Transverse colon (tissue), 4 donors: ENCODE data around the gene NSD1. TPM values are rescaled to one million over a fixed set of nuclear protein-coding genes. Genes with fewer than 3 reads are reported as not detected.

ENCODE experiments used
- DNase-seq: peaks from one replicate; pipeline ENCODE4 v3.0.0-alpha.2; 2019
- H3K27ac ChIP-seq, 4 donors: fragments of 200-600 bp; sonication (generic); 2 replicates each; pipeline ENCODE4 v1.5.1; 2016 to 2018; ENCODE audit warnings: inconsistent platforms in 4 of 4
- H3K27me3 ChIP-seq: fragments of 200-600 bp; sonication (generic); 2 replicates; pipeline ENCODE4 v1.5.1; 2017; ENCODE audit warnings: inconsistent platforms
- H3K36me3 ChIP-seq, 4 donors: fragments of 200-600 bp; sonication (generic); 2 replicates each; pipeline ENCODE4 v1.5.1; 2017 to 2019; ENCODE audit warnings: inconsistent platforms in 4 of 4
- H3K4me1 ChIP-seq, 4 donors: fragments of 200-600 bp; sonication (generic); 2 replicates each; pipeline ENCODE4 v1.5.1; 2017 to 2020; ENCODE audit warnings: inconsistent platforms in 4 of 4
- H3K4me3 ChIP-seq, 4 donors: fragments of 200-600 bp; sonication (generic); 1 replicate in 1 of 4; 2 replicates in 3 of 4; pipeline versions ENCODE4 v1.5.1 to v1.6.1; 2017 to 2019; ENCODE audit warnings: inconsistent platforms in 4 of 4
- H3K9me3 ChIP-seq, 2 donors: fragments of 200-600 bp; sonication (generic); 2 replicates each; pipeline ENCODE4 v1.5.1; 2017 to 2019; ENCODE audit warnings: inconsistent platforms in 2 of 2
- CTCF ChIP-seq, 5 experiments: fragments of 200-600 bp in 3 of 5; fragments of 450-650 bp in 2 of 5; sonication (generic) in 3 of 5; IDR thresholded peaks; 1 replicate in 2 of 5; 2 replicates in 3 of 5; pipeline ENCODE4 v1.5.1; 2016 to 2017; ENCODE audit warnings: antibody characterized with exemption in 5 of 5, inconsistent platforms in 3 of 5, mild to moderate bottlenecking in 2 of 5, moderate library complexity in 1 of 5
- EP300 ChIP-seq: sonication (generic); formaldehyde crosslinking; IDR thresholded peaks from one replicate; pipeline ENCODE4 v1.6.1; 2017; ENCODE audit warnings: antibody characterized with exemption, low read depth
- POLR2A ChIP-seq: fragments of 450-650 bp; IDR thresholded peaks from one replicate; pipeline ENCODE4 v1.6.1; 2016; ENCODE audit warnings: antibody characterized with exemption, mild to moderate bottlenecking, moderate library complexity
- POLR2AphosphoS5 ChIP-seq, 3 donors: sonication (generic); formaldehyde crosslinking; IDR thresholded peaks; one replicate each; pipeline ENCODE4 v1.6.1; 2016; ENCODE audit warnings: antibody characterized with exemption in 3 of 3
- WGBS, 2 donors: methylation state at CpG; one replicate each; pipeline ENCODE4 v1.1.5; 2018; ENCODE audit warnings: low coverage in 1 of 2; 5-methylcytosine and 5-hydroxymethylcytosine counted together
- in situ Hi-C, 4 donors: fragments of 200-750 bp; cut with MboI; loops; one replicate each; pipeline versions ENCODE4 v1.15.0 to v1.15.1; 2017; ENCODE audit warnings: low sequenced_read_pairs in 3 of 4, low pct_ligation_motif_present in 1 of 4, low pct_unique_long_range_greater_than_20kb in 1 of 4
- intact Hi-C: fragments of 100-400 bp; cut with DNase I; formaldehyde crosslinking; loops from one replicate; pipeline ENCODE4 v1.15.1; 2023; ENCODE audit warnings: low total_unique reads
- total RNA-seq, 4 donors: library from RNA; depleted of rRNA; stranded (reverse); fragments of >200 nt; gene quantifications; one replicate each; pipeline ENCODE4 v1.1.0, GENCODE V29; 2016

NSD1 gene
- total RNA-seq, 4 donors from 2014 or later: 32.6 to 84.9 (median 60.7) TPM

GRCh38 chr5:177311392-177311722 lies 177.8 kb downstream of the NSD1 start:
- no peak for TF ChIP-seq POLR2A
- TF ChIP-seq EP300: no peak
- TF ChIP-seq POLR2AphosphoS5 (IDR thresholded peaks at IDR 0.05): no peak
- TF ChIP-seq CTCF (IDR thresholded peaks at IDR 0.05): no peak
- Histone ChIP-seq H3K4me3 (peak overlapping the region; percentile 2 to 76 (median 41)), H3K4me1 (peaks cover 20 to 35% (median 27%) of the 10 kb centered on the region in 4 donors), H3K27ac (peak overlapping the region; percentile 63 to 70 (median 67)), H3K36me3 (no peaks in the 10 kb centered on the region), H3K9me3 (no peaks in the 10 kb centered on the region), H3K27me3 (no peaks in the 10 kb centered on the region)
- 4% methylated on average over 23 of the region's 23 CpGs; no CpG with 5 or more reads in 1 of the 2 donors for WGBS, 2 donors
- in situ Hi-C loops (loop anchor here in 1 of 4 donors (25.0 kb wide), 1 partner anchor 151 kb away; the partner anchor contains the start of gene DBN1), intact Hi-C loops (loop anchor here (10.0 kb wide), 1 partner anchor 143 kb away; no protein-coding TSS in a partner anchor)
- DNase-seq: peak; percentile 38

DNA sequence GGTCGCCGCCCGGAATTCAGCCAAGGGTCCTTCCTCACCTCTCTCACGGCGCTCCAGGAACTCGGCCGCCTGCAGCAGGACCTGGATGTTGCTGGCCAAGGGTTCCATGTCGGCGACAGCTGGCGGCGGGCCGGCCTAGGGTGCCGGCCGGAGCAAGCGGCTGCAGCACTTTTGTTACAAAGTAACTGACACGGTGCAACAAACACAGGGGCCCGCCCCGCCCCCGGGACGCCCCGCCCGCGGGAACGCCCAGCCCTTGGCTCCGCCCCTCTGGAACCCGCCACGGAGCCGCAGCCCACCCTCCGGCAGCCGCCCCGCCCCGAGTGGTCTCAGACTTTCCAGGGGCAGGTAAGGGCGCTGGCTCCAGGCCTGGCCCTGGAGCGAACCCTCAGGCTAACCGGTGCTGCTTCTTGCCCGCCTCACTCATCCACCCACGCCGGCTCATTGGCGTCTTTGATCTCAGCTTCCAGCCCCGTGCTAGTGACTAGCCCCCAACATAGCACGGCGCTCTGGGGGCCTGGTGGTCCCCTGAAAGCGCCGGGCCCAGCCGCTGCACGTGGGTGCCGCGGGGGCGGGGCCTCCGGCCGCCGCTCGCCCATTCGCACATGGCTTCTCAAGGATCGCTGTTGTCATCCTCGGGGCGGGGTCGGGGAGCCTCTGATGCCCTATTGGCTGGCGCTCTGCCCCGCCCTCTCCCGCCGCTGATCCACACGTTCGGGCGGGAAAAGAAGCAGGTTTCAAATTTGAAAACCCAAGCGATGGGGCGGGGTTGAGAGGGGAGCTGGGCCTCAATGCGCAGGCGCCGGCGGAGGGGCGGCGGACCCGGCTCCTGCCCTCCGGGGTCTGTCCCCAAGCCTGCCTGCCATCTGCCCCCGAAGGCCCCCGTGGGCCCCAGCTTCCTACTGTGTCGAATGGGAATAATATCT lies 178.4 kb downstream of the NSD1 start, which contains the start of gene MXD3:
MXD3 (minus strand) TSS at position 176 of the 926 bp plus-strand sequence; CDS start at position 108, 68 bp downstream.
- H3K27ac ChIP-seq: peak within 1 kb of the TSS; percentile 63 to 70 (median 67)
- H3K9me3 ChIP-seq: no peaks in the 10 kb centered on the region
- peak within 1 kb of the TSS; percentile 2 to 76 (median 41) for H3K4me3 ChIP-seq
- TF ChIP-seq POLR2A: no peak
- no peak for TF ChIP-seq POLR2AphosphoS5 (IDR thresholded peaks at IDR 0.05)
- no peak for TF ChIP-seq CTCF (IDR thresholded peaks at IDR 0.05)
- no peak for TF ChIP-seq EP300
- peak; percentile 98 for DNase-seq
- peaks cover 20 to 35% (median 27%) of the 10 kb centered on the region in 4 donors for H3K4me1 ChIP-seq
- in situ Hi-C loops: loop anchor here in 1 of 4 donors (25.0 kb wide), 1 partner anchor 150 kb away; the partner anchor contains the start of gene DBN1
- H3K36me3 ChIP-seq: no peaks in the 10 kb centered on the region
- WGBS, 2 donors: 2% methylated on average over 13 of the region's 78 CpGs; no CpG with 5 or more reads in 1 of the 2 donors
- no peaks in the 10 kb centered on the region for H3K27me3 ChIP-seq
- intact Hi-C loops: loop anchor here (10.0 kb wide), 1 partner anchor 143 kb away; no protein-coding TSS in a partner anchor

DNA sequence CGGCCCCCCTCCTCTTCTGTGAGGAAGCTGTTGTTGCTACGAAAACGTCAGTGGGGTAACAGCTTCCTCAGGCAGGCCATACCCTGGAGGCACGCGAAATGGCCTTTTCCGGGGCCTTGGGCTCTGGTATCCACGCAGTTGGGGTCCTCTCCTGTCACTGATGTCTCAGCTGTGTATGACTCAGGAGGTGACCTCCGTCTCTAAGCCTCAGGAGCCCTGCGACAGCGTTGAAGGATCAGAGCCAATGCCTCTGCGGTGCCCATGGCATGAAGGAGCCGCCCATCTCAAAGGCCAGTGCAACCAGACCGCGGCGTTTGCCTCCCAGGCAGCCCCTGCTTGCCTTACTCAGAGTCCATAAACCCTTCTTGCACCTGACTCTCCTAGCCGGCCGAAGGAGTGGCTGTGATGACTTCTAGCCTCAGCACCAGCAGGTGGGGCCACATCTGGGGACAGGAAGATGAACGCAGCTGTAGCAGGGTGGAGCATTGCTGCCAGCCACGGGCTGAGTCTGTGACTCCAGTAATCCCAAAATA lies 179.1 kb downstream of the NSD1 start:
- peaks cover 20 to 35% (median 27%) of the 10 kb centered on the region in 4 donors for H3K4me1 ChIP-seq
- peak overlapping the region in 1 of 4 donors; percentile 76 for H3K4me3 ChIP-seq
- WGBS, 2 donors: 5 to 9% methylated on average over 4 to 18 of the region's 19 CpGs
- DNase-seq: peak; percentile 54
- H3K36me3 ChIP-seq: no peaks in the 10 kb centered on the region
- no peaks in the 10 kb centered on the region for H3K27me3 ChIP-seq
- no peaks in the 10 kb centered on the region for H3K9me3 ChIP-seq
- peak overlapping the region in 3 of 4 donors; percentile 30 to 43 (median 39) for H3K27ac ChIP-seq
- no peak for TF ChIP-seq POLR2AphosphoS5 (IDR thresholded peaks at IDR 0.05)
- no peak for TF ChIP-seq EP300
- TF ChIP-seq POLR2A: no peak
- no peak for TF ChIP-seq CTCF (IDR thresholded peaks at IDR 0.05)
- intact Hi-C loops: loop anchor here (10.0 kb wide), 1 partner anchor 142 kb away; no protein-coding TSS in a partner anchor
- in situ Hi-C loops: loop anchor here in 1 of 4 donors (25.0 kb wide), 1 partner anchor 150 kb away; the partner anchor contains the start of gene DBN1
